ENCODE data around the gene IL17RB. TPM values are rescaled to one million over a fixed set of nuclear protein-coding genes. Genes with fewer than 3 reads are reported as not detected.

Gene IL17RB
- total and polyA plus RNA-seq, 2 of the 4 experiments (the other 2 are of a cell fraction): under 0.01 TPM; not detected in 1

- no peaks in the 10 kb centered on the region for H3K4me1 ChIP-seq (ENCODE audit: control insufficient read depth, insufficient read depth, low read length)
- intact Hi-C loops (cut with micrococcal nuclease) (no loop called here), in situ Hi-C loops (cut with MboI; ENCODE audit: low sequenced_read_pairs) (no loop called here), dilution Hi-C loops (cut with HindIII; ENCODE audit: low sequenced_read_pairs, unreplicated experiment) (no loop called here)
- H3K27ac ChIP-seq (ENCODE audit: insufficient read depth, low read length): no peak overlapping the region
- H3K4me2 ChIP-seq (ENCODE audit: low read depth, low read length): no peak overlapping the region
- no peak overlapping the region for H4K5ac ChIP-seq (ENCODE audit: low read depth, low read length)
- no peaks in the 10 kb centered on the region for H3K27me3 ChIP-seq (ENCODE audit: control insufficient read depth, insufficient read depth, low read length)
- no peak overlapping the region for H2BK120ac ChIP-seq (ENCODE audit: low read depth, low read length)
- H2AK5ac ChIP-seq (ENCODE audit: low read depth, low read length): no peak overlapping the region
- no peak for ATAC-seq (ENCODE audit: low read depth)
- no peak overlapping the region for H3K23ac ChIP-seq (ENCODE audit: low read depth, low read length)
- no peak overlapping the region for H2AK9ac ChIP-seq (replicated peaks; ENCODE audit: low read depth, low read length, poor library complexity)
- H3K4ac ChIP-seq (ENCODE audit: low read depth, low read length): no peak overlapping the region
- no peak overlapping the region for H3K56ac ChIP-seq (ENCODE audit: extremely low read depth, insufficient read depth, low read length)
- no peak overlapping the region for H2AFZ ChIP-seq (replicated peaks; ENCODE audit: low read length, poor library complexity)
- no peak overlapping the region for H2BK20ac ChIP-seq (ENCODE audit: low read depth, low read length)
- TF ChIP-seq, protein P1, sequence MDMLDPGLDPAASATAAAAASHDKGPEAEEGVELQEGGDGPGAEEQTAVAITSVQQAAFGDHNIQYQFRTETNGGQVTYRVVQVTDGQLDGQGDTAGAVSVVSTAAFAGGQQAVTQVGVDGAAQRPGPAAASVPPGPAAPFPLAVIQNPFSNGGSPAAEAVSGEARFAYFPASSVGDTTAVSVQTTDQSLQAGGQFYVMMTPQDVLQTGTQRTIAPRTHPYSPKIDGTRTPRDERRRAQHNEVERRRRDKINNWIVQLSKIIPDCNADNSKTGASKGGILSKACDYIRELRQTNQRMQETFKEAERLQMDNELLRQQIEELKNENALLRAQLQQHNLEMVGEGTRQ (IDR thresholded peaks at IDR 0.05; ENCODE audit: low read depth, low read length): no peak
- TF ChIP-seq CHD1 (IDR thresholded peaks at IDR 0.05; ENCODE audit: low read depth, low read length): no peak
- no peak for TF ChIP-seq MAZ (IDR thresholded peaks at IDR 0.05; ENCODE audit: borderline replicate concordance, low read depth, low read length)
- no peak for TF ChIP-seq NFE2L2 (IDR thresholded peaks at IDR 0.05; ENCODE audit: low read depth, low read length)
- TF ChIP-seq MAFK (IDR thresholded peaks at IDR 0.05; ENCODE audit: low read depth, low read length): no peak
- TF ChIP-seq POLR2A (IDR thresholded peaks at IDR 0.05; ENCODE audit: low read depth, low read length): no peak
- no peak for TF ChIP-seq RAD21 (IDR thresholded peaks at IDR 0.05; ENCODE audit: low read length)
- TF ChIP-seq RCOR1 (IDR thresholded peaks at IDR 0.05; ENCODE audit: insufficient replicate concordance, low read length): no peak
- no peak for TF ChIP-seq BHLHE40 (IDR thresholded peaks at IDR 0.05; ENCODE audit: low read depth, low read length)
- TF ChIP-seq CTCF (conservative IDR thresholded peaks at IDR 0.05; ENCODE audit: low read depth, low read length): no peak
- no peak for TF ChIP-seq FOS (IDR thresholded peaks at IDR 0.05; ENCODE audit: low read depth, low read length)
- TF ChIP-seq, protein P2, sequence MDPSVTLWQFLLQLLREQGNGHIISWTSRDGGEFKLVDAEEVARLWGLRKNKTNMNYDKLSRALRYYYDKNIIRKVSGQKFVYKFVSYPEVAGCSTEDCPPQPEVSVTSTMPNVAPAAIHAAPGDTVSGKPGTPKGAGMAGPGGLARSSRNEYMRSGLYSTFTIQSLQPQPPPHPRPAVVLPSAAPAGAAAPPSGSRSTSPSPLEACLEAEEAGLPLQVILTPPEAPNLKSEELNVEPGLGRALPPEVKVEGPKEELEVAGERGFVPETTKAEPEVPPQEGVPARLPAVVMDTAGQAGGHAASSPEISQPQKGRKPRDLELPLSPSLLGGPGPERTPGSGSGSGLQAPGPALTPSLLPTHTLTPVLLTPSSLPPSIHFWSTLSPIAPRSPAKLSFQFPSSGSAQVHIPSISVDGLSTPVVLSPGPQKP (IDR thresholded peaks at IDR 0.05; ENCODE audit: borderline replicate concordance, low read depth, low read length): no peak
- no peak for TF ChIP-seq MXI1 (IDR thresholded peaks at IDR 0.05; ENCODE audit: borderline replicate concordance, low read depth, low read length)
- no peak for TF ChIP-seq SMC3 (IDR thresholded peaks at IDR 0.05; ENCODE audit: low read depth, low read length)
- no peak for TF ChIP-seq RFX5 (IDR thresholded peaks at IDR 0.05; ENCODE audit: low read depth, low read length)
- TF ChIP-seq CEBPB (IDR thresholded peaks at IDR 0.05; ENCODE audit: low read depth, low read length): no peak
- H2BK5ac ChIP-seq (ENCODE audit: low read depth, low read length, poor library complexity, severe bottlenecking): no peak overlapping the region
- no peaks in the 10 kb centered on the region for H3K79me1 ChIP-seq (ENCODE audit: low read depth in 1 of 2, low read length in 2 of 2)
- no peaks in the 10 kb centered on the region for H4K20me1 ChIP-seq (ENCODE audit: insufficient read depth, low read length)
- CTCF ChIA-PET: no interaction called here
- no peak overlapping the region for H3K18ac ChIP-seq (ENCODE audit: low read depth, low read length)
- H4K8ac ChIP-seq (ENCODE audit: low read depth in 2 of 2, low read length in 2 of 2): no peak overlapping the region
- H3K9me3 ChIP-seq (ENCODE audit: control insufficient read depth, insufficient read depth, low read length): no peaks in the 10 kb centered on the region
- no peak overlapping the region for H3K14ac ChIP-seq (replicated peaks; ENCODE audit: low read depth, low read length)
- H3K36me3 ChIP-seq (ENCODE audit: control insufficient read depth, insufficient read depth, low read length): peaks cover 20% of the 10 kb centered on the region
- H2BK15ac ChIP-seq (ENCODE audit: low read depth, low read length): no peak overlapping the region
- no peak overlapping the region for H4K91ac ChIP-seq (ENCODE audit: insufficient read depth, low read depth, low read length)
- POLR2A ChIA-PET (ENCODE audit: unreplicated experiment): no interaction called here
- no peak for DNase-seq
- WGBS, 2 experiments (ENCODE audit: extremely low coverage in 2 of 2, insufficient read length in 1 of 2): no CpG with 5 or more reads among the region's 4 CpGs
- H3K9ac ChIP-seq (ENCODE audit: low read depth, low read length): no peak overlapping the region
- no TSS peak for BruUV-seq (replicated peaks)
- no peaks in the 10 kb centered on the region for H3K9me1 ChIP-seq (ENCODE audit: insufficient read depth, low read length)
- no peak overlapping the region for H3K4me3 ChIP-seq (ENCODE audit: insufficient read depth, low read depth, low read length)
Observed at GRCh38 chr3:53860196-53860595, 13.8 kb downstream of the IL17RB start.

Data from IMR-90 (cell line).